Endodermal cell (in vitro differentiated cells): ENCODE results near the gene MIGA1. TPM values are rescaled to one million over a fixed set of nuclear protein-coding genes. Genes with fewer than 3 reads are reported as not detected.

Experiments used
- DNase-seq: peaks from one replicate; pipeline ENCODE4 v3.0.0-alpha.2; 2017
- H3K27ac ChIP-seq: 2 replicates; pipeline ENCODE4 v1.5.1; 2013; ENCODE audit warnings: mild to moderate bottlenecking, low read depth, low read length, moderate library complexity
- H3K27me3 ChIP-seq: 2 replicates; pipeline ENCODE4 v1.6.1; 2013; ENCODE audit warnings: mild to moderate bottlenecking, low read length, moderate library complexity; ENCODE audit not compliant: insufficient read depth, control insufficient read depth, poor library complexity, severe bottlenecking
- H3K36me3 ChIP-seq: 2 replicates; pipeline ENCODE4 v1.7.0; 2013; ENCODE audit warnings: mild to moderate bottlenecking, low read length, moderate library complexity; ENCODE audit not compliant: control insufficient read depth, insufficient read depth
- H3K4me1 ChIP-seq: one replicate; pipeline ENCODE4 v1.7.0; 2013; ENCODE audit warnings: low read length; ENCODE audit not compliant: control insufficient read depth, insufficient read depth
- H3K4me3 ChIP-seq: 2 replicates; pipeline ENCODE4 v1.5.1; 2013; ENCODE audit warnings: mild to moderate bottlenecking, low read length, moderate library complexity
- H3K9ac ChIP-seq: 2 replicates; pipeline ENCODE4 v1.6.1; 2013; ENCODE audit warnings: mild to moderate bottlenecking, low read length, moderate library complexity; ENCODE audit not compliant: poor library complexity, severe bottlenecking; ENCODE audit errors: extremely low read depth
- H3K9me3 ChIP-seq: 2 replicates; pipeline ENCODE4 v1.6.1; 2013; ENCODE audit warnings: mild to moderate bottlenecking, low read length, moderate library complexity; ENCODE audit not compliant: control insufficient read depth
- H3K27ac Mint-ChIP-seq: 2 replicates; pipeline ENCODE4 v1.8.0; 2020; ENCODE audit warnings: mixed read lengths
- H3K27me3 Mint-ChIP-seq: 2 replicates; pipeline ENCODE4 v1.8.0; 2021; ENCODE audit warnings: mild to moderate bottlenecking, mixed read lengths; ENCODE audit not compliant: insufficient read depth
- H3K36me3 Mint-ChIP-seq: 2 replicates; pipeline ENCODE4 v1.8.0; 2020; ENCODE audit warnings: low read depth, mixed read lengths
- H3K4me1 Mint-ChIP-seq: 2 replicates; pipeline ENCODE4 v1.8.0; 2020; ENCODE audit warnings: mixed read lengths
- H3K4me3 Mint-ChIP-seq: 2 replicates; pipeline ENCODE4 v1.8.0; 2020; ENCODE audit warnings: mild to moderate bottlenecking, moderate library complexity, mixed read lengths
- H3K9me3 Mint-ChIP-seq: 2 replicates; pipeline ENCODE4 v1.8.0; 2020; ENCODE audit warnings: mild to moderate bottlenecking, mixed read lengths
- WGBS, 2 experiments: methylation state at CpG; one replicate each; pipeline versions ENCODE4 v1.1.5 to v1.1.7; 2013; ENCODE audit warnings: missing lambda C conversion rate in 2 of 2, mixed read lengths in 1 of 2; ENCODE audit not compliant: insufficient coverage in 1 of 2, insufficient read length in 1 of 2; 5-methylcytosine and 5-hydroxymethylcytosine counted together
- total RNA-seq, 2 donors: library from RNA; stranded (reverse); fragmentation: NEBNext Ultra II Directional in 1 of 2; extraction: Animal tissue kit (Norgen Biotek cat#: 25700) in 1 of 2; gene quantifications; 2 replicates in 1 of 2; 3 replicates in 1 of 2; pipeline ENCODE4 v1.2.1, GENCODE V29; 2021
- TF ChIP-seq, protein P1 (sequence below): fragments of 200-600 bp; sonication (generic); conservative IDR thresholded peaks from 2 replicates; pipeline ENCODE4 v1.5.0; 2021; ENCODE audit warnings: antibody characterized with exemption, mild to moderate bottlenecking

Gene MIGA1
- total RNA-seq, 2 donors from 2014 or later, result 7.3 to 9.5 TPM

DNA sequence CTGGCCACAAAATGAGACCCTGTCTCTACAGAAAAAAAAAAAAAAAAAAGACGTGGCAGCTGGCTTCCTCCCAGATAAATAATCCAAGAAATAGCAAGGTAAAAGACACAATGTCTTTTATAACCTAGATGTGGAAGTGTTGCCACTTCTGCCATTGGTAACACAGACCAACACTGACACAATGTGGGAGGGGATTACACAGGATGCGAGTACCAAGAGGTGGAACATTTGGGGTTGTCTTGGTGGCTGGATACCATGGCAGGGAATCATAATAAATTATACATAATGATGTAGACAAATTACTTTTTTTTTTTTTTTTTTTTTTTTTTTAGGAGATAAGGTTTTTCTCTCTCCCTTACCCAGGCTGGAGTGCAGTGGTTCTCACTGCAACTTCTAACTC lies 103.0 kb downstream of the MIGA1 start:
- Histone ChIP-seq H3K4me1 (no peaks in the 10 kb centered on the region), H3K4me3 (no peak overlapping the region), H3K27ac (no peak overlapping the region), H3K27me3 (no peaks in the 10 kb centered on the region), H3K9ac (no peak overlapping the region), H3K36me3 (no peaks in the 10 kb centered on the region), H3K9me3 (peaks cover 11% of the 10 kb centered on the region)
- Mint-ChIP-seq H3K36me3 (peaks cover 3% of the 10 kb centered on the region), H3K27me3 (peaks cover 3% of the 10 kb centered on the region), H3K9me3 (peaks cover 16% of the 10 kb centered on the region), H3K4me3 (no peak overlapping the region), H3K4me1 (peaks cover 7% of the 10 kb centered on the region), H3K27ac (no peak overlapping the region)
- TF ChIP-seq, protein P1, sequence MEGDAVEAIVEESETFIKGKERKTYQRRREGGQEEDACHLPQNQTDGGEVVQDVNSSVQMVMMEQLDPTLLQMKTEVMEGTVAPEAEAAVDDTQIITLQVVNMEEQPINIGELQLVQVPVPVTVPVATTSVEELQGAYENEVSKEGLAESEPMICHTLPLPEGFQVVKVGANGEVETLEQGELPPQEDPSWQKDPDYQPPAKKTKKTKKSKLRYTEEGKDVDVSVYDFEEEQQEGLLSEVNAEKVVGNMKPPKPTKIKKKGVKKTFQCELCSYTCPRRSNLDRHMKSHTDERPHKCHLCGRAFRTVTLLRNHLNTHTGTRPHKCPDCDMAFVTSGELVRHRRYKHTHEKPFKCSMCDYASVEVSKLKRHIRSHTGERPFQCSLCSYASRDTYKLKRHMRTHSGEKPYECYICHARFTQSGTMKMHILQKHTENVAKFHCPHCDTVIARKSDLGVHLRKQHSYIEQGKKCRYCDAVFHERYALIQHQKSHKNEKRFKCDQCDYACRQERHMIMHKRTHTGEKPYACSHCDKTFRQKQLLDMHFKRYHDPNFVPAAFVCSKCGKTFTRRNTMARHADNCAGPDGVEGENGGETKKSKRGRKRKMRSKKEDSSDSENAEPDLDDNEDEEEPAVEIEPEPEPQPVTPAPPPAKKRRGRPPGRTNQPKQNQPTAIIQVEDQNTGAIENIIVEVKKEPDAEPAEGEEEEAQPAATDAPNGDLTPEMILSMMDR, result no peak
- WGBS, 2 experiments, result 40% methylated on average over 1 of the region's 2 CpGs; no CpG with 5 or more reads in 1 of the 2 experiments
- DNase-seq, result no peak

DNA sequence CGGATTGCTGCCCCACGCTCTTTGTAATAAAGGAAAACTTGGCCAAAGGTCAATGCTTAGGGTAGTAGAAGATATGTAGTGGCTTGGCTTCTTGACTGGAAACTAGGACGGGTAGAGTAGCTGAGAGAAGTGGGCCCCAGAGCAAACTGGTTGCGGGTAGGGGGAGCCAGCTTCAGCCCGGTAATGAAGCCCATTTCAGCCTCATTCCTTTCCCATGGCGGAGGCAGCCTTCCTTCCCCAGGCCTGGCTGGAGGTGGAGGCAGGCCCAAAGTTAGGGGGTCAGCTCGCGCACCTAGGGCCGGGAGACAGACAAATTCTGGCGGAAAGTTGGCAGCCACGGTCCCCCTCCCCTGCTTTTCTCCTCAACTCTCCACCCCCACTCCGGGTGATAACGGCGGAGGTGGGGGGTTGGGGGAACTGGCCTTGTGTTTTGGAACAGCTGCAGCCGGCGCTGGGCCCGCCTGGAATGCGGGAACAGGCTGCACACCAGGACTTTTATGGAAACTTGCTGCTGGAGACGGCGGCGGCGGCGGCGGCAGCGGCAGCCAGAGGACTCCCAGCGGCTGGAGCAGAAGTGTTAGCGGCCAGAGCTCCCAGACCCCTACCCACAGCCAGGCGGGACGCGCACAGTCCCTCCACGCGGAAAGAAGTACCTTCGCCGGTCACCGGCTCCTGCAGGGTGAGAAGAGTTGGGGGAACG lies 108.8 kb downstream of the MIGA1 start, which contains the start of gene NEXN:
Gene NEXN (plus strand): TSS at position 544 of the 700 bp plus-strand sequence. CDS start 27,483 bp downstream, outside the sequence.
- Histone ChIP-seq H3K36me3 (peaks cover 19% of the 10 kb centered on the region), H3K9me3 (peaks cover 2% of the 10 kb centered on the region), H3K27me3 (no peaks in the 10 kb centered on the region), H3K9ac (peak within 1 kb of the TSS; percentile 85), H3K4me1 (no peaks in the 10 kb centered on the region), H3K27ac (peak within 1 kb of the TSS; percentile 89), H3K4me3 (peak within 1 kb of the TSS; percentile 88)
- TF ChIP-seq, protein P1, result peak; percentile 33
- Mint-ChIP-seq H3K27ac (peak within 1 kb of the TSS; percentile 92), H3K9me3 (peaks cover 6% of the 10 kb centered on the region), H3K4me3 (peak within 1 kb of the TSS; percentile 88), H3K27me3 (peaks cover 8% of the 10 kb centered on the region), H3K4me1 (peaks cover 13% of the 10 kb centered on the region), H3K36me3 (peaks cover 2% of the 10 kb centered on the region)
- WGBS, 2 experiments, result 3 to 8% methylated on average over 9 to 35 of the region's 36 CpGs
- peak; percentile 92 for DNase-seq

DNA sequence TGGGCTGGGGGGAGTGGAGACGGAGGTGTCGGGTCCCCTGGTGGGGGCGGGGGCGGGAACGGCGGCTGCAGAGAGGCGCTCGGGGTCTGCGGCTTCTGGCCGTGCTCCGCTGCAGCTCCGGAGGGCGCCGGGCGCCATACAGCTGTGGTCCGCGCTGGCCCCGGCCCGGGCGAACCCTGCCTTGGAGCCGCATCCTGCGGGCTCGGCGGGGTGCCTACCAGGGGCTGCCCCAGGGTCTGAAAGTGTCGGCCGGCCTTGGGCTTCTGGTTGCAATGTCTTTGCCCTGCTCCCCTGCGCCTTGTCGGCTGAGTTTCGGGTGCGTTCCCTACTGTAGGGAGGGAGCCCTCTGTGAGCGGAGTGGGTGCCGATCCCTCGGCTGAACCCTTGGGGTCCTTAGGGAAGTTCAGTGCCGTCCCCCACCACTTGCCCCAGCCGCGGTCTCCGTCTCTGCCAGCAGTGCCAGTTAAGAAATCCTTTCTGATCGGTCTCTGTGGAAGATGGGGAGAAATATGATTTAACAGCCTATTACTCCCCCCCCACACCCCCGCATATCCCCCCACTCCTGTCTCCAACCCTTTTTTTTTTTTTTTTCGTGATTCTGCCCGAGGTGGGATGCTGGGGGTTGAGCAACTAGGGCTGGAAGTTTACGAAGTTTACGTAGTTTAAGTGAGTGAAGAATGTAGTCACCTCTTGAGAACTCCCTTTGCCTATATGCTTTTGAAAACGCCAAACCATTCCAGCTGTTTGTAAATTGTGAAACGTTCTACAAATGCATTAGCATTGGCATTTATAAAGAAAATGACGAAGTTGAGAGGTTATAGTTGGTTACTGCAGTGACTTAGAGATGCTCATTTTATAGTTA lies 109.6 kb downstream of the MIGA1 start:
- Mint-ChIP-seq H3K9me3 (peaks cover 2% of the 10 kb centered on the region), H3K27me3 (peaks cover 8% of the 10 kb centered on the region), H3K36me3 (peaks cover 5% of the 10 kb centered on the region), H3K27ac (peak overlapping the region; percentile 92), H3K4me3 (peak overlapping the region; percentile 88), H3K4me1 (peaks cover 11% of the 10 kb centered on the region)
- TF ChIP-seq, protein P1, result no peak
- Histone ChIP-seq H3K27ac (peak overlapping the region; percentile 89), H3K9me3 (no peaks in the 10 kb centered on the region), H3K27me3 (no peaks in the 10 kb centered on the region), H3K4me1 (no peaks in the 10 kb centered on the region), H3K36me3 (peaks cover 27% of the 10 kb centered on the region), H3K4me3 (peak overlapping the region; percentile 88), H3K9ac (peak overlapping the region; percentile 85)
- WGBS, 2 experiments, result 0 to 1% methylated on average over 15 to 43 of the region's 46 CpGs
- peak; percentile 89 for DNase-seq
